Measurements from ENCODE around the gene CERK.

Gene CERK

DNA sequence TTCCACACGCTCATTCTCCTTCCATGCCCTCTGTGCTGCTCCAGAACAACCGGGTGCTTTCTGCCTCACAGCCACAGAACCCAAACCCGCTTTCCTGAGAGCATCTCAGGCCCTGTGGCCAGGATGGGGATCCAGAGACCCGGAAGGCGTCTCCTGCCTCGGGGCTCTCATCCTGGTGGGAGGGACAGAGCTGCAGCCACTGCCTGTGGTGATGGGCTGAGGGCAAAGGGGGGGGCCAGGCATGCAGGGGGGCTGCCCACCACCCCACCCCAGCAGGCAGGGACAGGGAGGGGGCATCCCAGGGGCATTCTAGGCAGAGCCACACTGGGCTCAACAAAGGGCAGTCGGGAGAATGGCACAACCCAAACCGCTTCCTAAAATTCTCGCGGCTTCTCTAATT lies 41.4 kb downstream of the CERK start:
- no peak for DNase-seq

DNA sequence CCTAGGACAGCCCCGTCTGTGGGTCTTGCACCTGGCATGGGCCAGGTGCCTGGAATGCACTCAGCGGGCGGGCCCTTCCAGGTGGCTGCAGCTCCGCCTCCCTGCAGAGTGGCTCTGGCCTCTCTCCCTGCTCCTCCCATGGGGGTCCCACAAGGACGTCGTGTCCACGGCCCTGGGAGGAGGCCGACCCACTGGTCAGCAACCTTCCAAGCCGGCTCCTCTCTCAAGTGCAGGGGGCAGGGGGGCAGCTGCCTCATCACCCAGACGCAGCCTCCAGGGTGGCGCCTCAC lies 41.9 kb downstream of the CERK start:
- peak; percentile 70 for DNase-seq

DNA sequence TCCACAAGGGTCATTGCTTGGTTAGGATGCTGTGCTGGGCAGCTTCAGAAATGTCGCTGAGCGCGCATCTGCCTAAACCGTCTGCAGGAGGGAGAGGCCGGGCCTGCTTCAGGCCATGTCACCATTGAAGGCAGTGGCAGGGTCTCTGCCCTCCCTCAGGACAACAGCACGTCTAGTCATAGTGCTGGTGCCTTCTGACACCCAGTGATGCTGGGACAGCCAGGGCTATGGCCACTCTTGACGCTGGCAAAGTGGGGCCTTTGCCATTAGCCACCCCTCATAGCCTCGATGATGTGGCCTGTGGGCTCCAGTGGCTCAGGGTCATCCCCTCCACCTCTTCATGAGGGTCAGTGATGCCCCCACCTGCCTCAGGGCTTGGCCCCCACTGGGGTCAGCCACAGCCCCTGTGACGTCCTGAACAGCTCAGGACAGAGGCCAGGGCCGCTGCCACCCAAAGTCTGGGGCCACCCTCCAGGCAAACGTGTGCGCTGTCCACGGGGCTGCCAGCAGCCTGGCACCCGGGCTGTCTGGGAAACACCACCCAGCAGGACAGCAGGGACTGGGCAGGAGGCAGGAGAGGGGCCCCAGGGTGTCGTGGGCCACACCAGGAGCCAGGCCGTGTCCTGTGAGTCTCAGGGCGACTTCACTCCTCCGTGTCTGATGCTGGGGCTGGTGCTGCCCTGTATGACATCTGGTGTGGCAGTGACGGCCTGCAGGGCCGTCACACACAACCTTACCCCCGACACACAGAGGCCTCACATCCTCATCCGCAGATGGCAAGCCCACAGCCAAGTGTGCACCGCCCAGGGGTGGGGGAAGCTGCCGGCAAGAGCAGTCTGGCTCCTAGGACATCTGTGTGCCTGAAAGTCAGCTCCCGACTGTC lies 42.5 kb downstream of the CERK start:
- DNase-seq: no peak

DNA sequence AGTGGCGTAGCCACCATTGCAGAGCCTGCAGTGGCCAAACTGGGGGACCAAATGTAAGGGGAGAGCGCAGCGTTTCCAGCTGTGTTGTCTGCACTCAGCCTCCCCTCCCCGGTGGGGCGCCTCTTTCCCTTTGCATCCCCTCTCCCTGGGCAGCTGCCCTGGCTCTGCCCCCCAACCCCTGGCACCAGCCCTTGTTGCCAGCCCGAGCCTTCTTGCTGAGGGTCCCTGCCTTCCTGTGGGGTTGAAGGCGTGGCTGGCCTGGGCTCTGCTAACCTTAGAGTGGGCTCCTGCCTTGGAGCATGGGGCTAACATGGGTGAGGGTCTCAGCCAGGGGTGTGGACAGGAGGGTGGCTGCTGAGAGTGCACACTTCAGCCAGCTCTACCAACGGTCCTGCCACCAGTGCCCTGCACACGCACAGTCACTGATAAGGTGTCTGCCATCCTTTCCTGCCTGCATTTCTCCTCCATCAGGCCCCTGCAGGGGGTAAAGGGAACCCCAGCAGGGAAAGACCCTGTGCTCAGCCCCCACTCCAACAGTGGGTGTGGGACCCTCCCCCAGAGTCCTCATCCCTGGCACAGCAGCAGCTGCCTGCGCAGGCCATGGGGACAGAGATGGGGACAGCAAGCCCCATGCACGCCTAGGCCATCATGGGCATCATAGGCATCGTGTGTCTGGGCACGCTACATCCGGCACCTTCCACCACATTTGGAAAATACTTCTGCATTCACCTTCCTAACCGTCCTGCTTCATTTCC lies 43.5 kb downstream of the CERK start:
- DNase-seq: no peak

DNA sequence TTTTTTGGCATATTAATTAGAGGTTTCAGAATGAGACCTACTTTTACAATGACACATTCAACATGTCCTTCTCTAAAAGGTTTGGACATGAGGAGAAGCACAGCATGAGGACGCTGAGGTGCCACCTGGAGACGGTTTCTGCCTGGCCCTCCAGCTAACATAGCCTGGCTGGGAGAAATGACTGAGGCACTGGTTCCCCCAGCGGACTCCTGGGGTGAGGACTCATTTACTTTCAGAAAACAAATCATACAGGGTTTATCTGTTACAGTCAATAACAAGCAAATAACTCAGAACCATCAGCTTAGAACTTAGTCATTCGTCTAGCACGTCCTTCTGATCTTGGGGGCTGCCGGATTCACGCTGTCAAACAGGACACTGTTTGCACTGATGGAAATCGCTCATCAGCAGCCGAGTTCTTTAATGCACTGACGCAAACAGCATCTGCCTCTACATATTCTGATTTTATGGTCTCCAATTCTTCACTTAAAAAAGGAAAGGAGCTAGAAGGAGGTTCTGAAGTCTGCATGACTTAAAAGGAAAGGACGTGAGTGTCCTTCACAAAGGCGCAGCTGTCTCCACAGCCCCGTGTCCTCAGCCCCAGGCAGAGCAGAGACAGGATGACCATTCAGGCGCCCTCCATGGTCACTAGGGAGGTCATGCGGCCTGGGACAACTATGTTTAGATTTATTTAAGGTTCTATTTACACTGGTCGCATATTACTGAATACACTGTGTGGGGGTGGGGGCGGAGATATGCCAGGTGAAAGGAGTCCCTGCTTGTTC lies 44.2 kb downstream of the CERK start:
- peak; percentile 35 for DNase-seq

DNA sequence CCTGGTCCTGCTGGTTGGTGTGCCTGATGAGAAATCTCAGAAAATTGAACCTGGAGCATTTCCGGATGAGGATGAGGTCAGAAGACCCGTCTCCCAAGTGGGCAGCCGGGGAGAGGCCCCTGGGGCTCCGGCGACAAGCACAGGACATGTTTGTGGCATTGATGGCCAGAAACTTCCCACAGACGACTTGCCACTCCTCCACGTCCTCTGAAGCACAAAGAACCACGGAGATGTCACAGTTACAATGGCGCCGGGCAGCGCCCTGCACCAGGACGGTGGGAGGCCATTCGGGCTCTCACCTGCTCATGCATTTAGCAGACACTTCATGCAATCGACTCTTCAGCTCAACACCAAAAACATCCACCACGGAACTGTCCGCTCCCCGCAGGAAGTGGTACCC lies 46.5 kb downstream of the CERK start:
- DNase-seq: no peak

DNA sequence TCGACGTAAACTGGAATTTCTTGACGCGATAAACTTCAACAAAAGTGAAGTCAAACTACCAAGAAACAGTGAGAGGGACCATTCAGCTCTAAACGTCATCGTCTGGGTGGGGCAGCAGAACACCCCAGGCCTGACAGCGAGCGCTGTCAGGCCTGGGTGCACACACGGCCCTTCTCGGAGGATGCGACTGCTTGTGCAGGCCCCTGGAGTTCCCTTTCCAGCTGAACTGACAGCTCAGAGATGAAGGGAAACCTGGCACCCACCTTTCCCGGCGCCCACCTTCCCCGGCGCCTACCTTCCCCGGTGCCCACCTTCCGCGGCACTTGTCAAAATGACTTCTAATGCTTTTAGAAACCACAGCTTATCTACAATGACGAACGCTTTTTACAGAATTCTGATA lies 47.9 kb downstream of the CERK start:
- DNase-seq: no peak

DNA sequence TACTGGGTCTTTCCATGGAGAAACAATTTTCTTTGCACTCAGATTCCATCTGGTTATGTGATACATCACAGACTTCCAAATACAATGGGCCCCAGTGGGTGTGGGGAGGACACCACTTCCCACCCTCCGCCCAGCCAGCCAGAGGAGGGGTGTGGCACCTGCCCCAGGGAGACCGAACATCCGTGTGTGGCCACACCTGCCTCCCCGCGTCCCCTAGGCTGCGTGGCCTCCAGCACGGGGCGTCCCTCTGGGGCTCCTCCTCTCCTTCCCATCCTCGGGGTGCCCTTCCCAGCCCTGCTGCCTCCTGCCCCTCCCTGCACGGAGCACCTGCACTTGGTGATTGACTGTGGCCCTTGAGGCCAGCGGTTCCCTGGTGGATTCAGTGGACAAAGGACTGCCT lies 49.1 kb downstream of the CERK start:
- DNase-seq: no peak

DNA sequence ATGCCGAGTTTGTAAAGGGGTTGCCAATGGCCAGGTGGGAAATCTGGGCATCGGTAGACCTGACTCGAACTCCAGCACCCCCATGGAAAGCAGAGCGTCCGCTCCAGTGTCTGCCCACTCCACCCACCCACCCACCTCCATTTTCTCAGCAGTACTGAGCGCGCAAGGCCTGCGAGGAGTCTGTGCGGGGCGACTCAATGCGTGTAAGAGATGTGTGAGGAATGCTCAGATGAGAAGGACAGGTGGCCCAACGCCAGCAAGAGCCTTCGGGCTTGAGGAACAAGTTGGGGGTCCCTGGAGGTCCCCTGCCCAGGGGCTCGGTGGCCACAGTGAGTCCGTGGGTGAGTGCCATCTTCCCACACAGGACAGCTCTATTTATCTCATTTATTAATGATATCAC lies 50.6 kb downstream of the CERK start:
- no peak for DNase-seq

DNA sequence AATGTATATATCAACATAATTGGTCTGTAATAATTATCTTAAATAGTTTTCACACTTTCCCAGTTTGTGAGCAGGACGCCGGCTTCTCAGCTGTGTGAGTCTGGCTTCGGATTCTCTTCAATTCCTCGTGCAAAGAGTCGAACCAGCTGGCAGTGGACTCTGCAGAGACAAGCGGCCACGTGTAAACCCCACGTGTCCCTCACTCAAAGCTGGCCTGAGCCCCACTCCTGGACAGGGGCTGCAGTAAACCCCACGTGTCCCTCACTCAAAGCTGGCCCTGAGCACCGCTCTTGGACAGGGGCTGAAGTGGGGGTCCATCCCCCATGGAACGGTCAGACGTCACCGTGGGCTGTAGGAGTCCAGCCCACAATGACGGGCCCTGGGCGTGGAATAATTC lies 51.0 kb downstream of the CERK start:
- DNase-seq: no peak

DNA sequence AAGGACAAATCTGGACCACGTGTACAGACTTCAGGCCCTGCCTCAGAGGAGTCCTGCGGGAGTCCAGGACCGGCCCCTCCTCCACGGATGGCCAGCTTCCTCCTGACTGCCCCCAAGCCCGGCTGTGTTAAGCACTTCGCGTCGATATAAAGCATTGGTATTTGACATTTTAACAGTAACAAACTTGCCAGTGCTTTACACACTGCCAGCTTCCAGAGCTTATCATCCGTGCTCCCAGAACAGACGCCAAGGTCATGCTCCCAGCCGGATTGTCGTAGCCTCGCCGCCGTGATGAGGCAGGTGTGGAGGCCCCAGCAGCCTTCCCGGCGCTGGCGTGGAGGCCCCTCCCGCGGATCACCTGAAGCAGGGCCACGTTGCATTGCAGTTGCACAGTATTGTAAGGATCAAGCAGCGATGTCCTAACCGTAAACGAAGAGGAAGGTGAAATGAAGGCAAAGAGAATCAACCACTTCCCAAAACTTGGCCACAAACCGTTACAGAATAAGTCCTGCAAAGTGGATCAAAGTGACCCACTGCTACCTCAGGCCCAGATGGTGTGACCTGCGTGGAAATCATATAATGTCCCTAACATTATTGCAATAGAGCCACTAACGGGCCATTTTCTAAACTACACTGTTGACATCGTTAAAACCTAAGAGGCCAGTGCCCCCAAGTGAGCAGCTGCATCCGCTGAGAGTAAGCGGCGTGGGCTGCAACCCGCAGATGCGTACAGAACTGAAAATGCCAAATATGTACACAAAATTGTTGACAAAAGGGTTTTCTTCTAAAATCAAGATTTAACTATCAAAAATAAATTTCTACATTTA lies 51.6 kb downstream of the CERK start:
- no peak for DNase-seq

DNA sequence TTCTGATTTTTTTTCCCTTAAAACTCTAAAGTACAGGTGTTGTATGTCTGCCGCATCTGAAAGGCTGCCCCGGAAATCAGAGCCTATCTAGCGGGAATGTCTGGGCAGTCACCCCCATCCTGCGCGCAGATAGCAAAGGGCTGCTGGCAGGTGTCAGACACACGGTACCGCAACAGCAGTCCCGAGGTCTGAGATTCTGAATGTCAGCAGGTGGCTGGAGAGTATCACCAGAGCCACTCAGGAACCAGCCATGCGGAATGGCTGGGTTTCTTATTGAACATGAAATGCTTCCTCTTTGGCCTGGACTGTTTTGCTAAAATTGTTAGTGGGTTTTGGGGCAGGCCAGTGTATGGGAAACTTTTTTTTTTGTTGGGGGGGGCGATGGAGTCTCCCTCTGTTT lies 53.3 kb downstream of the CERK start:
- DNase-seq: peak; percentile 6

DNA sequence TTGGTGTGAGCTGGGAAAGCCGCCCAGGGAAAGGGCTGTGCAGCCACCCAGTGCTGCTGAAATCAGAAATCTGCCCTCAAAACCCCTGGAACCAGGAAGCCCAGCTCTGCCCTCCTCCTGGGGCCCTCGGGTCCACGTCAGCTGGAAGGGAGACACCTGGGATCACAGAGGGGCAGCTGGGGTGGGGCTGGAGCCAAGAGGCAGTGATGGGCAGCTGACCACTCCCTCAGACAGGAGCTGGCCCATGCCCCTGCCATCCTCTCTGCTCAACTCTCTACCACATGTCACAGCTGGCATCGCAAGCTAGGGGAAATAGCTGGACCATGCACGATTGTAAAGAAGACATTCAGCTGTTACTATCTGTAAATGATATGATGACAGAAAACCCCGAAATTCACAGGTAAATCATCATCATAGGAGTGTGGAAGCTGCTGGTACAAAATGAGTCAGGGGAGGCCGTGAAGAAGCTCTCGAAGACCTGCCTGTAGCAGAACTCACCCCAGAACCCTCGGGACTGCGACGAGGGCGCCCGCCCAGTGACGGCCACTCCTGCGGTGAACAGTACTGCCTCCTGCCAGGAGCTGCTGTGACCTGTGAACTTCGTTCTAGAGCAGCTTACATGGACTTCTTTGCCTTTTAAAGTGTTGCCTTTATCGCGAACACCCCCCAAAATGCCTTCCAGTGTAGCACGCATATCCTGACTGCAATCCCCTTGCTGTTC lies 55.9 kb downstream of the CERK start:
- DNase-seq: no peak

DNA sequence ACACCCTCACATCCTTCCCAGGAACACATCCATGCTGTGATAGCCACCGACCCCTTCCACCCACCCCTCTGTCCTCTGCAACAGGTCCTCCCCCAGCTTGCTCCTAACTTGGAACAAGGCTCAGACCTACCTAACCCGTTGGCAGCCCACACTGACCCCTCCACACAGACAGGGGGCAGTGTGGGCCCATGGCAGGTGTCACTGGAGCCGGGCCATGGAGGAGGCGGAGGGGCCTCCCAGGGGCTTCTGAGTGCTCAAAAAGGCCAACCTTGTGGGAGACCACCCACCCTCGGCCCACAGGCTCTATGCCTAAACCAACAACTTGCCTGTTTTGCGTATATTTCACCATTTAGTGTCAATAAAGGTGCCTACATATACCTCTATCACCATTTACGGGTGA lies 57.0 kb downstream of the CERK start:
- no peak for DNase-seq

DNA sequence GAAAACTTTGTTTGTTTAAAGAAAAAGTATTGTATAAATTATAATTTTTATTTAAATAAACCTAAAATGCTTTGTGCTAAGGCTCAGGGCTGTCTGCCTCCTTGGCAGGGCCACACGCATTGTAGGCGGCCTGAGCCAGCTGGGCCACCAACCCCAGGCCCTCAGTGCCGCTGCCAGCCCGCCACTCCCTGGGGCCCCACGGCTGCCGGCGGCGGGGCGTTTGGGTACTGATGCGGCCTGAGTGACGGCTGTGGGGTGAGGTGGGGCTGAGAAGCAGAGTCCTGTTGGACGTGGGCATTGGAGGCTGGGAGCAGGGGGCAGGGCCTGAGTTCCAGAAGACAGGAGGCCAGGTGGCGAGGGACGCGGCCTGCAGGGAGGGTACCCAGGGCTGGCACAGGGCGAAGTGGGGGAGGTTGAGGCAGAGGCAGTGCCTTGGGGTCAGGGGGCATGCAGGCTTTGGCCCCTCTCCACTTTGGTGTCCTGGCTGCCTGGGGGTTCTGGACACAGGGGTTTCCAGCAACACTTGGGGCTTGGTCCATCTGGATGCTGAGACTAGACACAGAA lies 58.3 kb downstream of the CERK start:
- no peak for DNase-seq

DNA sequence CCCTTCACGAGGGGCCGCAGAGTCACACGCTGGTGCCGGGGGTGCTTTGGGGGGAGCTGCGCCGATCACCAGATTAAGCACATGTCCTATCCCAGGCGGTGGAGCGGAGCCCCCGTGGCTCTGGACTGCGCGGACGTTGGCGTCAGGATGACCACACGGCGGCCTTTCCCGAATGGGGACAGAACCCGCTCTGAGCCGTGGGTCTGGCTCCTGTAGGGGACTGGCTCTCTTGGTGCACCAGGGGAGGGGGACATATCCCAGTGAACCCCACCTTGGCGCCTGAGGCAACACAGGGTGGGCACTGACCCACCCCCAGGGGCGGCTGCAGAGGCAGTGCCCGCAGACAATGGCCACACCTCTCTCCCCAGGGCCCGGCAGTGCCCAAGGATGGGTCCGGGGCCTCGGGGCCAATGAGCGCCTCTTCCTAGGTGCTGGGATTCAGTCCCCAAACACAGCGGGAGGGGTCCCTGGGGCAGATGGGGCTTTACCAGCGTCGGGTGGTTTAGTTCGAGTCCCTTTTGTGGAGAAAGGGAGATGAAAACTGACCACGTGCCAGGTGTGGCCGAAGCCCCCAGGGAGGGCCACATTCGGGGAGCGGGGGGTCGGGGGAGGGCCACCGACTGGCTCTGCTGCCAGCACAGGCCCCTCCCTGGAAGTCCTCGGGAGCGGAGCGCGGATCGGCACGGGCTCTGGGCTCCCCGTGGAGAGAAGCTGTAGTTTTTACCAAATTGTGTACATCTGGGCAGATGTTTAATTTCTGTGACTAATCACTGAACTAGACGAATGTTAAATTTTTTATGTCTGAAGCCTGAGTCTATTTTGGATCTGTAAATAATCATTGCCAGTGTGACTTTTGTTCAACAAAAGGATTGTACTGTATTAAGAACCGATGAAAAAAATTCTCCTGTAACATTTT lies 59.0 kb downstream of the CERK start:
- DNase-seq: no peak

DNA sequence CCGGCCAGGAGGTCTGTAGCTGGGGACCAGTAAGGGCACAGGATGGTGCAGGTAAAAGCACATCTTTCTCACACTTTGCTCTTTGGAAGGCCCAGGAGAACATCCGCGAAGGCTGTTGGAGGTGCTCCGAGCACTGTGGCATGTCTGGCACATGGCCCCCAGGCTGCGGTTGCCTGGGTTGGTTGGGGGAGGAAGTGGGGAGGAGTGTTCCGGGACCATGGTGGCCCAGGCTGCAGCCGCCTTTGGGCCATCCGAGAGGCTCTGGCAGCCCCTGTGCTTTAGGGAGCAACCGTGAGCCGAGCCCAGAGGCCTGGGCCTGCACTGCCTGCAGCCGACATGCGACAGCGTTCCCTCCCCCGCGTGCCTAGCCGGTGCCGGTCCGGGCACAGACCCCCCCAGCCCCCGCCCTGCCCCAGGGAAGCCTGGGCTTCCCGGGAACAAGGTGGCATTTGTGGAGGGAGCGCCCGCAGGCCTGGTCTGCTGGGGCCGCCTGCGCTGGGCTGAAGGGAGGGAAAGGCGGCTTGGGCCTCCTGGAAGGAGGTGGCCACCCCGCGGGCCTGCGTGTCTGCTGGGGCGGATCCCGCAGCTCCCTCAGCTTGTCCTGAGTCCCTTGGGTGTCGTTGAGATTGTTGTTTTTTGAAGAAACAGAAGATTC lies 59.9 kb downstream of the CERK start:
- no peak for DNase-seq

DNA sequence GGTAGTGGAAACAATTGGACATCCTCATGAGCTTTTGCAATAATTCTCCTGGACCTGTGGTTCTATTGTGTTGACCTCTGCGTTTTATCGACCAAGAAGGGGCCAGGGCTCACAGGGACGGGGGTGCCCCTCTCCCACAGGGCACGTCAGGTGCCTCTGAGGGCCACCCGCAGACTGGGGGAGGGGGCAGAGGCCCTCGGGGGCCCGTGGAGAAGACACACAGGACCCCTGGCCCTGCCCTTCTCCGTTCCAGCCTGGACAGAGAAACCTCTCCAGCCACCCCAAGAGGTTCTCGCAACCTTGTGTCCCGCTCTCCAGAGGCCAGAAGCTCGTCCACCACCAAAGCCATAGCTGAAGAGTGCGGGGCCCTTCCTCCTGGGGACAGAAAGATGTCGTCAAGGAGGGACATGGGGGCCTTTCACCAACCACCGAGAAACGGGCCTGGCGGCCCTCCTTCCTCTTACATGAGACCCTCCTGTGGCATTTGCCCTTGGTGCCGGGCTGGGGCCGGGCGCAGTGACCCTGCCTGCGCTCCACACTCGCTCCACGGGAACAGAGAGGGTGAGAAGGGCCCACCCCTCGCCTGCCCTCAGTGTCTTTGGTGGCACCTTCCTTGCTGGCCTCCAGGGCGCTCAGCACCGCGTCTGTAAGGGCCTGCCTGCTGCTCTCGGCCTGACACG lies 60.6 kb downstream of the CERK start:
- no peak for DNase-seq

DNA sequence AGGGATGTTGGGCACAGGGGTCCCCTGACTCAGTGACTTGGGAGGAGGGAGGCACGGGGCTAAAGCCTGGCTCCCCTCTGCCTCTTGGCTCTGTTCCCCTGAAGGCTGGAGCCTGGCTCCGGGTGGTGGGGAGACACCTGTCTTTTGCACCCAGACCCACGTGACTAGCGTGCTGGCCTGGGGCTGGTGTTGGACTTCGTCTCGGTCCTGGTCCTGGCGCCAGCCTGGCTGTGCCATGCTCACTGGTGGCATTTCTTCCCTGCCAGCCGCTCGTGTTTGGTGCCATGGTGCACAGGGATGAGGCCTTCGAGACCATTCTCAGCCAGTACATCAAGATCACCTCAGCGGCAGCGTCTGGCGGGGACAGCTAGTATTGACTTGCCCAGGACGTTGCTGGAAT lies 61.2 kb downstream of the CERK start:
- no peak for DNase-seq

DNA sequence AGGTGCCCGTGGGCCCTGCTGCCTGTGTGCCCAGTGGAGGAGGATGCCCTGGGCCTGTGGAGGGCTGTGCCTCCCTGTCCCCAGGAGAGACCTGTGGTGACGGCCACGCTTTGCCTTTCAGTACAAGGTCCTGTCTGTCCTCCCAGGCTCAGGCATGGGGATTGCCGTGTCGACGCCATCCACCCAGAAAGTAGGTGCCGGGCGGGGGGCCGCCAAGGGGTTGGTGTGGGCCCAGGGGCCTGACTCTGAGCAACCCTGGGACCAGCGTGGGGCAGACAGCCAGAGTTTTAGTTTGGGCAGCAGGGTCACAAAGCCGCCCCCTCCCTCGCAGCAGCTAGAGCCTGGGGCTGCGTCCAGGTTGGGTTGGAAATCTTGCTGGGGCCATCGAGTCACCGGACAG lies 61.6 kb downstream of the CERK start:
- DNase-seq: no peak
